GDM1 (cell line): ENCODE results near the gene ACO1.

Source experiments
- DNase-seq: peaks from one replicate; lab custom pipeline; 2025; lab: John Stamatoyannopoulos, UW

Gene ACO1

GRCh38 chr9:32497921-32498320 lies 113.5 kb downstream of the ACO1 start:
- DNase-seq = no peak

DNA sequence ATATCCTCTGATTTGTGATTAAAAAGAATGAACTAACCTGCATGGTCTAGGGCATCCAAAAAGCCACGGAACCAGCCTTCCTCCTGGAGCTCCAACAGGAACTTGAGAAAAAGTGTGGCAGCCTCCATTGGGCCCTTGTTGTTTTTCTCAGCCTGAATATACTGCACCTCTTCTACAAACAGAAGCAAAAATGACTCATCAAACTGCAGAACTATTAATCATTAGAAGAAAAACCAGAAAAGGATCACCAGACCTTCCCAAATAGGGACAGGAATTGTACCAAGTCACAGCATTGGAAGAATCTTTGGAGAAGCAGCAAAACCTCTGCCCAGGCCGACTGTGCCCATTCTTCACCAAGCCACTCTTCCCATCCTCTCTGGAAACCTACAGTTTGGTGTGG lies 116.3 kb downstream of the ACO1 start:
- no peak for DNase-seq

GRCh38 chr9:32501868-32502267 lies 117.4 kb downstream of the ACO1 start:
- DNase-seq = no peak

DNA sequence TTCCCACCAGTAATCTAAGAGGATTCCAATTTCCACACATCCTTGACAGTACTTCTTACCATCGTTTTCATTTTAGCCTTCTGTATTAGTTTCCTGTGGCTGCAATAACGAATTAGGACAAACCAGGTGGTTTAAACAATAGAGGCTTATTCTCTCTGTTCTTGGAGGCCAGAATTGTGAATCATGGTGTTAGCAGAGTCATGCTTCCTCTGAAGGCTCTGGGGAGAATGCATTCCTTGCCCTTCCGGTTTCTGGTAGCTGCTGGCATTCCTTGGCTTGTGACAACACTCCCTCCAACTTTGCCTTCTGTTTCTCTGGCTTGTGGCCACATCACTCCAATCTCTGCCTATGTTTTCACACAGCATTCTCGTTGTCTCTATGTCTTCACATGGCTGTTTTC lies 118.0 kb downstream of the ACO1 start:
- no peak for DNase-seq

GRCh38 chr9:32503008-32503407 lies 118.6 kb downstream of the ACO1 start:
- no peak for DNase-seq
